ENCODE measurements around the gene PTPN11.
"Not testable (repeated sequence)": the region's sequence is repeated elsewhere in the genome, so short reads cannot be mapped to it uniquely, and the experiment has no call there.

Gene PTPN11

DNA sequence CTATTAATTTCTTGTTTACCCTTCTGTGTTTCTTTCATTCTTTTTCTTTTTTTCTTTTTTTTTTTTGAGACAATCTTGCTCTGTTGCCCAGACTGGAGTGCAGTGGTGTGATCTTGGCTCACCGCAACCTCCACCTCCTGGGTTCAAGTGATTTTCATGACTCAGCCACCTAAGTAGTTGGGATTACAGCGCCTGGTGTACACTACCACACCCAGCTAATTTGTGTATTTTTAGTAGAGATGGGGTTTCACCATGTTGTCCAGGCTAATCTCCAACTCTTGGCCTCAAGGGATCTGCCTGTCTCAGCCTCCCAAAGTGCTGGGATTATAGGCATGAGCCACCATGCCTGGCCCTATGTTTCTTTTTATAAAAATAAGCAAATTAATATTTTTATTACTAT is 29.4 kb downstream of the PTPN11 start:
- DNase-seq (ENCODE audit: low read depth in 2 of 2), result not testable (repeated sequence)

DNA sequence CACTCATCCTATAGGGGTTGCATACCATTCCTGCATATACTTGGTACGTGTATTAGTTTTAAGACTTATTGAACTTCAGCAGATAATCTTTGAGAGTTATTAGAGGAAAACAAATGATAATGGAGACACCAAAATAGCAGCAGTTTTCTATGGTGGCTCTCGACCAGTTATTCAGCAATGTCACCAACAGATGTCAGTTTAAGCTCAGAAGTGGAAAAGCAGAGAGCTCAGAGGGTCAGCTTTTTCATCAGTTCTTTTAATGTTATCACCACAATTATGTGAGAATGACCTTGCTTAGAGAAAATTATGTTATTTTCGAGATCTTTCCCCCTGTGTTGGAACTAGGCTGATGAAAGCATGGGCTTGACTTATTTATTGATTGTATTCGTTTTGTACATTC is 32.0 kb downstream of the PTPN11 start:
- no peak for DNase-seq (ENCODE audit: low read depth in 2 of 2)

DNA sequence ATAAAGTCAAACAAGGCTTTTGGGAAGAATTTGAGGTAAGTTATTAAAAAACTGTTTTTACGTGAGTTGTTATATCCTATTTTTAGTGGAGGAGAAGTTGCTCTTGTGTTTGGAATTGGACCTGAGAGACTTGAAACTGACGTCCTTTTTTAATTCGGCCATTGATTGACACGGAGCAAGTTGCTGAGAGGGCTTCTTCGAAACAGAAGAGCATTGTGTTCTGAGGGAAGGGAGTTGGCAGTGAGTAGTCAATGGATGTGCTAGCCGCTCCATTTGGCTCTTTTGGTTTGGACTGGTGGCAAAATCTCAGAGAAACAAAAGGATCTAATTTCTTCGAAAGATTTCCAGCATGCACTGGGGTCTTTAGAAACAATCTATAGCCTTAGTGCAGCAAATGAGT is 37.3 kb downstream of the PTPN11 start:
- no peak for DNase-seq (ENCODE audit: low read depth in 2 of 2)

DNA sequence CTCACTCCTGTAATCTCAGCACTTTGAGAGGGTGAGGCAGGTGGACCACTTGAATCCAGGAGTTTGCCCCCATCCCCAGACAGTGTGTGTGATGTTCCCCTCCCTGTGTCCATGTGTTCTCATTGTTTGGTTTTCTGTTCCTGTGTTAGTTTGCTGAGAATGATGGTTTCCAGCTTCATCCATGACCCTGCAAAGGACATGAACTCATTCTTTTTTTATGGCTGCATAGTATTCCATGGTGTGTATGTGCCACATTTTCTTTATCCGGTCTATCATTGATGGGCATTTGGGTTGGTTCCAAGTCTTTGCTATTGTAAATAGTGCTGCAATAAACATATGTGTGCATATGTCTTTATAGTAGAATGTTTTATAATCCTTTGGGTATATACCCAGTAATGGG is 38.4 kb downstream of the PTPN11 start:
- not testable (repeated sequence) for DNase-seq (ENCODE audit: low read depth in 2 of 2)

DNA sequence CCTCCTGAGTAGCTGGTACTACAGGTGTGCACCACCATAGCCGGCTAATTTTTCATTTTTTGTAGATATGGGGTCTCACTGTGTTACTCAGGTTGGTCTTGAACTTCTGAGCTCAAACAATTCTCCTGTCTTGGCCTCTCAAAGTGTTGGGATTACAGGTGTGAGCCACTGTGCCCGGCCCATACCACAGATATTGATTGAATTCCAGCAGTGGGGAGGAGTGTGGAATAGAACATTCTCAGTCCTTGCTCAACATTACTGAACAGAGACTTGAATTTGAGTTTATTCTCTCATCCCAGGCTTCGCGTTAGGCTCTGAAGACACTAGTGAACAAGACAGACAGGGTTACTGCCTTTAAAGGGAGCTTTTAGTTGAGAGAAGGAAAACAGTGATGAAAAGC is 39.6 kb downstream of the PTPN11 start:
- no peak for DNase-seq (ENCODE audit: low read depth in 2 of 2)

DNA sequence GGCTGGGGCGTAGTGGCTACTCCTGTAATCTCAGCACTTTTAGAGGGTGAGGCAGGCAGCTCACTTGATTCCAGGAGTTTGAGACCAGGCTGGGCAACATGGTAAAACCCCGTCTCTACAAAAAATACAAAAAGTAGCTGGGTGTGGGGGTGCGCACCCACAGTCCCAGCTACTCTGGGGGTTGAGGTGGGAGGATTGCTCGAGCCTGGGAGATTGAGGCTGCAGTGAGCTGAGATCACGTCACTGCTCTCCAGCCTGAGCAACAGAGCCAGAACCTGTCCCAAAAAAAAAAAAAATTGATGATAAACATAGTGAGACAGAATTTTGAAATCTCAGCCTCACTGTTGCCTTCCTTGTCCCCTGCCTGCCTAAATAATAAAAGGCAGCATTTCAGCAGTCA is 40.0 kb downstream of the PTPN11 start:
- no peak for DNase-seq (ENCODE audit: low read depth in 2 of 2)

DNA sequence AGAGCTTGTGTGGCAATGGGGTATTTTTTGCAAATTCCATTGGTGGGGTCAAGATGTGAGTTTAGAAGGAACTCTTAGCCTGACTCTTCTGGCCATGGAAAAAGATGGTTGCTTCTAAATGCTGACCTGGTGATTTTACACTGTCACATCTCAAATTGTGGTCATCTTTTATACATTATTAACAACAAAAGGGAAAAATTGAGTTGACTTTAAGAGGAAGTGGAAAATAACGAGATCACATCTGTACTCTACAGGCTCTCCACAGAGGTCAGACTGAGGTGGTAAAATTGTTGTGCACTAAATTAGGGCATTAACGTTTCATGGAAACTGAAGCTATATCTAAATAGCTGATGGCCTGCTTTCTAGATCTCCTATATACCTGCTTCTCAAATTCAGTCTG is 44.7 kb downstream of the PTPN11 start:
- DNase-seq (ENCODE audit: low read depth in 2 of 2), result no peak

DNA sequence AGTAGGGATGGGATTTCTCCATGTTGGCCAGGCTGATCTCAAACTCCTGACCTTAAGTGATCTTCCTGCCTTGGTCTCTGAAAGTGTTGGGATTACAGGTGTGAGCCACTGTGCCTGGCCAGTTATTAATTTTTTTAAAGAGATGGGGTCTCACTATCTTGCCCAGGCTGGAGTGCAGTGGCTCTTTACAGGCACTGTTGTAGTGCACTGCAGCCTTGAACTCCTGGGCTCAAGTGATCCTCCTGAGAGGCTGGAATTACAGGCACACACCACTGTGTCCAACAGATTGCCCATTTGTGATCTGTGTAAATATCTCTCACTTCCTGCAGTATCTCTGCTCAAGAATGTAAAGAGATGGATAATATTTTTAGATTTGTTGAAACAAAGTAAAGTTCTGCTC is 45.9 kb downstream of the PTPN11 start:
- DNase-seq (ENCODE audit: low read depth in 2 of 2), result no peak

DNA sequence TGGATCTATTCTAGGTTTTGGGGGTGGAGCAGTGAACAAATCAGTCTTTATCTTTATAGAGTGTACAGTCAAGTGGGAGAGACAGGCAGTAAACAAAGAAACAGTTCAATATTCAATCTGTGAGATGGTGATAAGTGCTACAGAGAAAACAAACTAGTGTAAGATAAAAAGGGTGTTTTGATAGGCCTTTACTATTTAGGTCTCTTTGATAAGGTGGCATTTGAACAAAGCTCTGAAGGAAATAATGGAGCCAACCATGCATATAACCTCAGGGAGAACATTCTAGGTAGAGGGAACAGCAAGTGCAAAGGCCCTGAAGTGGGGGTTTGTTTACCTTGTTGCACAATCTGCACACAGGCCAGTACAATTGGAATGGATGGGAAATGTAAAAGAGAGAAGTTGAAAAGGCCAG is 47.3 kb downstream of the PTPN11 start:
- no peak for DNase-seq (ENCODE audit: low read depth in 2 of 2)

DNA sequence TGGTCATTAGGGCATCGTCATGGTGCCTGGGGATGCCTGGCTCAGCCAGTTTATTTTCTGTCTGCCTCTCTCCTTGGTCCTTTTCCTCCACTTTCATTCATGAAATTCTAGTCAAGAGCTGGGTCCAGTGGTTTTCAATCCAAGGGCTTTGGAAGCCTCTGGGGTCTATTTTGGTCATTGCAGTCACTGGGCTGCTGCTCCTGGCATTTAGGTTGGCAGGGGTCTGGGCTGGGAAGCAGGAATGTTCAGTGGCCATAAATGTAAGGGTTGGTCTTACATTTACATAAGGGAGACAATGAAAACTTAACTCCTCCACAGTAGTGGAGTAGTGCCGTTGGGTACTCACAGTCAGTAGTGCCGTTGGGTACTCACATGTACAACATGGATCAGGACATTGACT is 48.1 kb downstream of the PTPN11 start:
- DNase-seq (ENCODE audit: low read depth in 2 of 2), result no peak

DNA sequence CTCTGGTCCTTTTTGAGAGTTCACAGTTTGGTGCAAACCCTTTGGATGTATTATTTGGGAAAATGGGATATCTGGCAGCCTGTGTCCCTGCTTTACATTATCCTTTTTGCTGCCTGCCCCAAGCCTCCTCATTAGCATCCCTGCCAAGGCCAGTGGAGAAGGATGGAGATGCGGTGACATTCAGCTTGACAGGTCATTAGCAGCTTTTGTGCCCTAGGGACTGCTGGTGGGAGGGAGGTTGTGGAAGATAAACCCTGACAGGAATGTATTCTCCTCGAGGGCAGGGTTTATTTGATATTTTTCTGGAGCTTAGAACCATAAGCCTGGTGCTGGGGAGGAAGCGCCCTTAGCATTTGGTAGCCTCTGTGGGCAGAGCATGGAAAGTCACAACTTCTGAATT is 49.3 kb downstream of the PTPN11 start:
- DNase-seq (ENCODE audit: low read depth in 2 of 2), result no peak

DNA sequence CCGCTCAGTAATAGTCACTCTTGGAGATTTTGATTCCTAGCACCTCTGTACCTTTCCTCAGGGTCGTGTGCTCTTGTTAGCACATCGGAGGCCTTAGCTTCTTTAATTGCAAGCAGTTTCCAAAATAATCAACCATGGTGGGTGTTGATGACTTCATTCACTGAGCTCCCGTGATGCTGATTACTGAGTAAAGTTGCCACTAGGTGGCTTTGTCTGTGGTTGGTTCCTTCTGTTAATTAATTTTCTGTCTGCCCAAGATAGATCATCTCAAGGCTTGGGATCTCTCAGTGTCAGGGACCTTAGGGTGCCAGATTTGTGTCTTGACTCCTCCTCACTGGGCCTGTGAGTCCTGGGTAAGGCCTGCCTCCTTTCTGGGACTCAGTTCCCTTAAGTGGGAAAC is 54.3 kb downstream of the PTPN11 start:
- DNase-seq (ENCODE audit: low read depth in 2 of 2), result no peak

DNA sequence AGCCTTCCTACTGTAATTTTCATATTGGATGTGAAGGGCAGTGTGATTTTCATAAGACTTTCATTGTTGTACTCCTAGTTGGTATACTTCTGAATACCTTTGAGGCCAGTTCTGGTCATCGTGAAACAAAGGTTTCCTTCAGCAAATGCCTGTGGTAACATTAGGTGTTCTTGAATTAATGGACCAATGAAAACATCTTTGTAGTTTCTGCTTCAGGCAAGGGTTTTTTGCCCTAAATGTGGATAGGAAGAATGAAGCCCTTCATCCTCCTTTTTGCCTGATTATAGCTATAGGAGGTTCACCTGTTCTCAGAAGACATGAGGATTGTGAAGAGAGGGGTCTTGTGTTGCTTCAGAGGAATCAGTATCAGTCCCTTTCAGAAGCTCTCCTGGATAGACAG is 60.7 kb downstream of the PTPN11 start:
- DNase-seq (ENCODE audit: low read depth in 2 of 2), result no peak

DNA sequence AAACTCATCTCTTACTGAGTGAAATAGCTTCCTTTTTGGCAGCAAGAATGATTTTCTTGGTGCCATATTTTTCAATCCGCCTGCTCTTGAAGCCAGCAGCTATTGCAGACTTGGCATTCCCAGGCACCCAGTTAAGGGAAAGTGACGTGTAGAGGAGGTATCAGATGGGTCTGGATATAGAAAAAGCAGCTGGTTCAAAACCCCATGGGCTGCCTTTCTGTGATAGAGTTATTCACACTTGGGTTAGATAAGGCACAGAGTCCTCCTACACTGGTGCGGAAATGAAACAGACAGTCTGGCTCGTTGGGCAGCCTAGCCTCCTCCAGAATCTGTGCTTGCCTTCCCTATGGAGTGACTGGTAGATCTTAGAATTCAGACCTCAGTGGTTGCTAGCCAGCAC is 62.2 kb downstream of the PTPN11 start:
- DNase-seq (ENCODE audit: low read depth in 2 of 2), result no peak

DNA sequence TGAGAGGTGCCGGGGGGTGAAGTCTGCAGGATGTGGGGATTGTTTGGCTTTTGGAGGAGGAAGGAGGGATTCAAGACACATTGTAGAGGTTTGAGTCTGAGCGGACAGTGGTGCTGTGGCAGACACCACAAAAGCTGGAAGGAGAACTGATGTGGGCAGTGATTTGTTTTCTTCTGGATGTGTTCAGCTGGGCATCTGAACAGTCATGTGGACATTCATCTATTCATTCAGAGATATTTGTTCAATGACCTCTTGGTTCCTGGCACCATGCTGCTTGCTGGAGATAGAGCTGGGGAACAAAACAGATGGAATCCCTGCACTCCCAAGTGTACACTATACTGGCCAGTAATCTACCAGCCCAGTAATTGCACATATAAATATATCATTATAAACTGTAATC is 64.0 kb downstream of the PTPN11 start:
- DNase-seq (ENCODE audit: low read depth in 2 of 2), result no peak

DNA sequence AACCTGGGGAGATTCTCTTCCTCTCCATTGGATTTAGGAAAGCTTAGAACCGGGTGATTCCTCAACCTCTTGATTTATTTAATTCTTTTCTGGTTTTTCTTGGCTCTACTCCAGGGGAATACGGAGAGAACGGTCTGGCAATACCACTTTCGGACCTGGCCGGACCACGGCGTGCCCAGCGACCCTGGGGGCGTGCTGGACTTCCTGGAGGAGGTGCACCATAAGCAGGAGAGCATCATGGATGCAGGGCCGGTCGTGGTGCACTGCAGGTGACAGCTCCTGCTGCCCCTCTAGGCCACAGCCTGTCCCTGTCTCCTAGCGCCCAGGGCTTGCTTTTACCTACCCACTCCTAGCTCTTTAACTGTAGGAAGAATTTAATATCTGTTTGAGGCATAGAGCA is 67.6 kb downstream of the PTPN11 start:
- DNase-seq (ENCODE audit: low read depth in 2 of 2), result no peak

DNA sequence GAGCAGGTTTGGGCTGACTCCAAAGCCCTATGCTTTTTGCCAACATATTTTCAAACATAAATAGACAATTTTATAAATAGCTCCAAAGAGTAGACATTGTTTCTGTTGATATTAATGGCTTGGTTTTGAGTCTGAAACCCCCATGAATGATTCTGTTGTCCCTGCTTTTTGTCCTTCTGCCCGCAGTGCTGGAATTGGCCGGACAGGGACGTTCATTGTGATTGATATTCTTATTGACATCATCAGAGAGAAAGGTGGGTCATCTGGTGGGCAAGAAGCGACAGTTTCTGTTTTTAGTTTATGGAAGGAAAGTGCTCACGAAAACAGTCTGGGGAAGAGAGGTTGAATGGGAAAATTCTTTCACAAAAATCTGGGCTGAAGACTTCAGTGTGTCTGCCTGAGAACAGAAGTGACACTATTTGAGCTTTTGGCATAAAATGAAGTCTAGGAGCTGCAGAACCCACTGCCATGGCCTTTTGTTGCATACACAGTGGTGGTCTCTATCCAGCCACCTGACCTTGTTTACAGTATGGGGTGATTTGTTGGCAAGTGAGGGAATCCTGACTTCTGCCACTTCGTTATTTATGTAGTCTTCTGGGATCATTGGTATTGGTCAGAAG is 69.6 kb downstream of the PTPN11 start:
- no peak for DNase-seq (ENCODE audit: low read depth in 2 of 2)

DNA sequence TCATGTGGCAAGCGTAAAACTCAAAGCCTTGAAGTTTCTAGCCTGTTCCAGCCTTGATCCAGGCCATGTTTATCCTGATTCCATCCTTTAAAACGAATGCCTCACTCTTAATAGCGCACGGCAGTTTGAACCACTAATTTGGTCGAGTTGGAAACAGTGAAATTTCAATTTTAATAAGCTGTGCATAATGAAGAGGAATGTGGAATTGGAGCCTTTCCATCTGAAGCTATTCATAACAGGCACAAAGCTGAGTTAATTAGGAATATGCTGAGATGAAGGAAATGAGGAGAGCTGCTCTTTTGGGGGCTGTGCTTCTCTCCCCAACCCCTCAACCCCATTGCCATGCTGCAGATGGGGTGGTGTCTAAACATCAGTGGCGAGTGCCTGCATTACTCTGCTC is 70.7 kb downstream of the PTPN11 start:
- DNase-seq (ENCODE audit: low read depth in 2 of 2), result no peak

DNA sequence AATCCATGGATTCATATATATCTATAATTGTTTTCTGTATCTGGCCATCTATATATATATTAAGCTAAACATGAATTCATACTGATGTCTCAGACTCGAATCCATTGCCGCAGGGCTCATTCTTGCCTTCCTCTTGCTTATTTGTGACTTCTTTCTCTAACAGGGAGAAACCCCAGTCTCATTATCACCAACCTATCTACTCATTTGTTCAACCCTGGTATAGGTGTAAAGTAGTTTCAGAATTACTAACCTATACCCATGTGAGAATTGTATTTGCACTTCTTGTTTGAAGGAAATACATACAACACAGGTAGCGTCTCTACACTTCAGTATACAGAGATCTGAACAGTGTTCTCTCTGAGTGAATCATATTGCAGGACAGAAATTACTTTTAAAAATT is 77.7 kb downstream of the PTPN11 start:
- no peak for DNase-seq (ENCODE audit: low read depth in 2 of 2)

DNA sequence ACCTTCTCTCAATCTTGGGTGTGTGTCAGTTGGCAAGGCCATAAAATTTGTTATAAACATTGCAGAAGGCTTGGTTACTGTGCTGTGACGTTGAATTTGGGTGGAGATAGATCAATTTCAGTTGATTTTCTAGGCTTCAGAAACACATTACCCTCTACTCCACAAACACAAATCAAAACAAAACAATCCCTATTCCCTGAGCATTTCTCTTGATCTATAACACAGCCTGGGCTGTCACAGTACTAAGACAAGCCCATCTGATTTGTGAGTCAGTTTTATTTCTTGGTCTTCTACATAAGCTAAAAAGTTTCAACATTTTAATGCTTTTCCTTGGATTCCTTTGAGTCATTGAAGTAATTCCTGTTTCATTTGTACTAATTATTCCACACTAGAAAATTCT is 79.8 kb downstream of the PTPN11 start:
- DNase-seq (ENCODE audit: low read depth in 2 of 2), result no peak

DNA sequence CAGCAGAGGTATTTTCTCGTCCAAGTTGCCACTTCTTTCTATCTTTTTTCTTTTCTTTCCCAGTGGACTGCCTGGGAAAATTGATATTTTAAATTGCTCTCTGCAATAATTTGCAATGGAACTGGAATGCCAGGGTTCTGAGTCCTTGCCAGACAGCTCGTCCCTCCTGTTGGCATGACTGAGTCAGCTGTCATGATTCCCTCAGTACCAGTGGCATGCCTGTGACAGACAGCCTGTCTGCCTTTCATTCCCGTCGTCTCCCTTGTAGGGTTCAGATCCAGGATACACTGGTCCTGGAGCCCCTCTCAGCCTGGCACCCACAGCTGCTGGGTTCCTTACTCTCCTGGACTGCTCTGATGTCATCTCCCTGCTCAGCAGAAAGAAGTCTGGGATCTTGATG is 84.8 kb downstream of the PTPN11 start:
- DNase-seq (ENCODE audit: low read depth in 2 of 2), result no peak

DNA sequence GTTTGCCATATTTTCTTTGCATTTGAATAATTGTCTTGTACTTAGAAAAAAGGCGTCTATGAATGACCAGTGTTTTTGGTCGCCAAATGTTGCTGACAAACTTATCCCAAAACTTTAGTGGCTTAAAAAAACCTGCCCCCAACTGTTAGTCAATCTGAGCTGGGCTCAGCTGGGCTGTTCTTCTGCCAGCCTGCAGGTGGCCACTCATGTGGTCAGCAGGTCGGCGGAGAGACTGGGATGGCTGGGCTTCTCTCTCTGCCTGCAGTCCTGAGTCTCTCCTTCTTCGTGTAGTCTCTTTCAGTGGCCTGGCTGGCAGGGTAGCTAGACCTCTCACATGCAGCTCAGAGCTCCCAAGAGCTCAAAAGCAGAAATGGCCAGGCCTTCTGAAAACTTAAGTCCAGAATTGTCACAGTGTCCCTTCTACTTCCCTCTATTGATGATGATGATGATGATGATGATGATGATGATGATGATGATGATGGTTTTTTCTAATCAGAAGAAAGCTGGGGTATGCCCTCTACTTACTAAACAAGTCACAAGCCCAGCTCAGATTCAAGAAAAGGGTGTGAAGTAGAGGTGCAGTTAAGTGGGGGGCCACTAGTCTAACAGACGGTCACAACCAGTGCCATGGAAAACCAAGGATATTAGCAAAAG is 87.9 kb downstream of the PTPN11 start:
- DNase-seq (ENCODE audit: low read depth in 2 of 2), result no peak

DNA sequence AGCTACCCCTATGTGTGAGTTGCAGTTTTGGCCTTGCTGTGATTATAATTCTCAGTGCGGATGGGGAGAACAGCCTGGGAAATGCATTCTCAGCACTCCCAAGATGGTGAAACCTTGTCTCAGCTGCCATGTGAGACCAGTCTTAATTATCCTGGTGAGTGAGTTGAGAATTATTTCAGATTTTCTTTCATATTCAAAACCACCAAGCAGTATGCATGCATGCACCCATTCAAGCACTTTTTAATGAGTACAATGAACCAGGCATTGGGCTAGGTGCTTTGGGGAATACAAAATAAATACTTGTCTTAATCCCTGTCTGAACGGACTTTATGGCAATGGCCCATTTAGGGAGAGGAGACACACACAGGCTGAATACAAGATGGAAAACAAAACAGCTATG is 94.7 kb downstream of the PTPN11 start:
- no peak for DNase-seq (ENCODE audit: low read depth in 2 of 2)

DNA sequence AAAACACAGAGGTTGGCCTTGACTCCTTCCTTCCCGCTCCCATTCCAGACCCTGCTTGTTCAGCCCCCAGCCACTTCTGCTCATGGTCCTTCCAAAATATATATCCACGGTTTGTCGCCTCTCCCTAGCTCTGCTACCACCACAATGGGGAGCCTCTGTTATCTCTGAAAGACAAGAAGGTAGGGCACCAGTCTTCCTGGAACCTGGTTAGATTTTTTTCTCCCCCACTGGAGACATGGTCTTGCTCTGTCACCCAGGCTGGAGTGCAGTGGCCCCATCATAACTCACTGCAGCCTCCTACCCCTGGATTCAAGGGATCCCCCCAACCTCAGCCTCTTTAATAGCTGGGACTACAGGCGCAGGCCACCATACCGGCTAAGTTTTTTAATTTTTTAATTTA is 95.7 kb downstream of the PTPN11 start:
- DNase-seq (ENCODE audit: low read depth in 2 of 2), result no peak
